Smooth muscle cell of the coronary artery (primary cell): ENCODE results near the gene ATP6V0A1. TPM values are rescaled to one million over a fixed set of nuclear protein-coding genes. Genes with fewer than 3 reads are reported as not detected.

Experiments
- total RNA-seq: library from RNA; depleted of rRNA; stranded (reverse); fragments of >200 nt; gene quantifications from 2 replicates; pipeline ENCODE4 v1.2.3, GENCODE V29; 2014; ENCODE audit warnings: low replicate concordance

The ATP6V0A1 gene
- 39.1 and 76.6 TPM in 2 replicates for total RNA-seq

DNA sequence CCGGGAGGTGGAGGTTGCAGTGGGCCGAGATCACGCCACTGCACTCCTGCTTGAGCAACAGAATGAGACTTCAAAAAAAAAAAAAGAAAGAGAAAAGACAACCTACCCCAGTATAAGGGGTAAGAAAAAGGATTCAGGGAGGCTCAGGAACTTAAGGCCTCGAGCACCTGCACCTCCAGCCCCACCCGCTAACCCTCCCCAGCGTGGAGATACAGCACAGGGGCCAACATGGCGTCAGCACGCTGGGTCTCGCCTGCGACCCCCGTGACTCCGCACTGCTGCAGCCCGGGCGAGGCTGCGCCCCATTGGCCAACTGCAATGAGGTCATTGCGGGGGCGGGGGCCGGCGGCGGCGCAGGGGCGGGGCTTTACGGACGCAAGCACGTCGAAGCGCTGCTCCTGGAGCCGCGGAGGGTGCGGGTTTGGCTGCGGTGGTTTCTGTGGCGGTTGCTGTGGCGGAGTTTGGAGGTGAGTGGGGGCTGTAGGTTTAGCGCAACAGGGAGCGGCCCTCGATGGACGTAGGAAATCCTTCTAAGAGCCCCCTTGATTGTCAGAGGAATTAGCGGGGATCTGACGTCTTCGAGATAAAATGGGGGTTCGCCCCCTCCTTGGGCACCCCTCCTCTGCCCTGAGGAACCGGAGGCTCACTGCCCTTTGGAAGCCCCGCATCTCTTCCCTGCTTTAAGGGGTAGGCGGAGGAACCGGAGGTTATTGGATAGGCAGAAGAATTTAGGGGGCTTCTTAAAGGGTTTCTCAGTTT, at the start of gene ATP6V0A1:
TSS of gene ATP6V0A1 (plus strand) at position 382 of the 759 bp plus-strand sequence. CDS start 2,017 bp downstream, outside the sequence.

DNA sequence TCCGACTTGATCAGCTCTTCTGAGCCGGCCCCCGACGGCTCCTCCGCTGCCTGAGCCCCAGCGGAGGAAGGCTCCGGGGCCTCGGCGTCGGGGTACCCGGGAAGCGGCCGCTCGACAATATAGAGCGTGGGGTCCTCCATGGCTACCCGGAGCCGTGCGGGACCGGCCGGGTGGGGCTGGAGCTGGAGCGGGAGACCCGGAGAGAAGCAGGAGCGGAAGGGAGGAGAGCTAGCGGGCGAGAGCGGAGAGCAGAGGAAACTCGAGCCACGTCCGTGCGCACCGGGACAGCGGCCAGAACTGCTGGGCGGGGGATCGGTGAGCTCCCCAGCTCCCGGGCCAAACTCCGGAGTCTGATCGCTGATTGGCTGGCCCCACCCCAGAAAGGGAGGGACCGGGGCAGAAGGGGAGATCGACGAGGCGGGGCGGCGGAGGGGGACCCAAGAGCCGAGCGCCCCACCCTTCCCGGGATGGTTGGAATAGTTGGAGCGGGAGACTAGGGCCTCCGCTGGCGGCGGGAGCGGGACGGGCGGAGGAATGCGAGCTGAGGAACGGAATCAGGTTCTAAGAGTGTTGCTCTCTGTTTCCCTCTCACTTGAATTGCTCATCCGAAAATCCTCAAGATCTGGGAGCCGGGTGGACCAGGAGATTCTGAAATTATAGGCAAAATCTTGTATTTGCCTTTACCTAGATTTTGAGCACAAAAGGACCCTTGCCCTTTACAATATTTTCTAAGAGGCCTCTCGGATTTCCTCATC, 35.5 kb upstream of the ATP6V0A1 start, which contains the start of gene CAVIN1:
TSS of gene CAVIN1 (minus strand) at position 299 of the 755 bp plus-strand sequence. CDS start at position 140, 159 bp downstream.

GRCh38 chr17:42536048-42536371, 77.3 kb downstream of the ATP6V0A1 start, which contains the start of gene NAGLU:
TSS of gene NAGLU (plus strand) at chr17:42536241. CDS start at chr17:42536273, 32 bp downstream.

GRCh38 chr17:42552736-42553135, 94.1 kb downstream of the ATP6V0A1 start, which contains the start of gene HSD17B1:
TSS of gene HSD17B1 (plus strand) at chr17:42552923. CDS start at chr17:42552934, 11 bp downstream.

GRCh38 chr17:42561897-42562387, 103.3 kb downstream of the ATP6V0A1 start, which contains the start of gene COASY:
TSS of gene COASY (plus strand) at chr17:42562148. CDS start at chr17:42562623, 475 bp downstream.

GRCh38 chr17:42566883-42567573, 108.3 kb downstream of the ATP6V0A1 start, which contains the start of gene MLX:
TSS of gene MLX (plus strand) at chr17:42567100. CDS start at chr17:42567125, 25 bp downstream.

Other genes starting within 250 kb of the ATP6V0A1 start
- 21.1 TPM in 2 replicates for gene STAT5B, start 182.5 kb upstream of the ATP6V0A1 start, total RNA-seq
- 11.4 and 31.5 TPM in 2 replicates for gene STAT5A, start 170.4 kb upstream of the ATP6V0A1 start, total RNA-seq
- 81.7 and 89.7 TPM in 2 replicates for gene STAT3, start 70.4 kb upstream of the ATP6V0A1 start, total RNA-seq
- 602 and 708 TPM in 2 replicates for gene CAVIN1, start 35.6 kb upstream of the ATP6V0A1 start, total RNA-seq
- gene NAGLU, start 77.4 kb downstream of the ATP6V0A1 start, total RNA-seq = 23.8 and 24.6 TPM in 2 replicates
- 1.8 and 8.9 TPM in 2 replicates for gene HSD17B1, start 94.0 kb downstream of the ATP6V0A1 start, total RNA-seq
- 5.4 and 8.2 TPM in 2 replicates for gene COASY, start 103.3 kb downstream of the ATP6V0A1 start, total RNA-seq
- gene MLX, start 108.2 kb downstream of the ATP6V0A1 start, total RNA-seq = 33.7 and 38.0 TPM in 2 replicates
- gene PSMC3IP, start 118.9 kb downstream of the ATP6V0A1 start, total RNA-seq = 2.8 and 3.7 TPM in 2 replicates
- gene RETREG3, start 150.5 kb downstream of the ATP6V0A1 start, total RNA-seq = 56.1 and 95.8 TPM in 2 replicates
- gene TUBG1, start 150.8 kb downstream of the ATP6V0A1 start, total RNA-seq = 21.9 and 23.5 TPM in 2 replicates
- 5.4 and 6.8 TPM in 2 replicates for gene TUBG2, start 200.4 kb downstream of the ATP6V0A1 start, total RNA-seq
- gene PLEKHH3, start 218.1 kb downstream of the ATP6V0A1 start, total RNA-seq = 9.1 and 10.9 TPM in 2 replicates
- 1.3 and 4.3 TPM in 2 replicates for gene CCR10, start 223.0 kb downstream of the ATP6V0A1 start, total RNA-seq
- gene CNTNAP1, start 223.7 kb downstream of the ATP6V0A1 start, total RNA-seq = 24.3 and 26.6 TPM in 2 replicates